Calu3 (cell line): ENCODE measurements around the gene SLC24A3. TPM values are rescaled to one million over a fixed set of nuclear protein-coding genes. Genes with fewer than 3 reads are reported as not detected.

ENCODE experiments used
- BruUV-seq: library from RNA; stranded (reverse); fragments of 400-500 nt; replicated peaks from 2 replicates; lab custom pipeline; 2021; lab: Mats Ljungman, UMichigan
- CTCF ChIA-PET: fragments of 300-600 bp; sonication (Branson Sonifier 250); formaldehyde crosslinking; loops from one replicate; lab custom pipeline; 2022; ENCODE audit warnings: antibody characterized with exemption; lab: Charles Lee
- DNase-seq: peaks from one replicate; pipeline ENCODE4 v3.0.0; 2022
- H3K27ac Mint-ChIP-seq: one replicate; pipeline ENCODE4 v1.8.0; 2022; ENCODE audit warnings: mixed read lengths; ENCODE audit not compliant: unreplicated experiment
- H3K27me3 Mint-ChIP-seq: one replicate; pipeline ENCODE4 v1.8.0; 2022; ENCODE audit warnings: mixed read lengths; ENCODE audit not compliant: unreplicated experiment
- H3K36me3 Mint-ChIP-seq: one replicate; pipeline ENCODE4 v1.8.0; 2022; ENCODE audit warnings: mild to moderate bottlenecking, moderate library complexity, mixed read lengths; ENCODE audit not compliant: insufficient read depth, unreplicated experiment
- H3K4me1 Mint-ChIP-seq: one replicate; pipeline ENCODE4 v1.8.0; 2022; ENCODE audit warnings: mild to moderate bottlenecking, low read depth, mixed read lengths; ENCODE audit not compliant: unreplicated experiment
- H3K4me3 Mint-ChIP-seq: one replicate; pipeline ENCODE4 v1.8.0; 2022; ENCODE audit warnings: mild to moderate bottlenecking, low read depth, moderate library complexity, mixed read lengths; ENCODE audit not compliant: unreplicated experiment
- H3K9me3 Mint-ChIP-seq: one replicate; pipeline ENCODE4 v1.8.0; 2022; ENCODE audit warnings: low read depth, mixed read lengths; ENCODE audit not compliant: unreplicated experiment
- CTCF ChIP-seq: fragments of 200-600 bp; IDR thresholded peaks from one replicate; pipeline ENCODE4 v1.8.0; 2022; ENCODE audit warnings: antibody characterized with exemption; ENCODE audit not compliant: unreplicated experiment
- intact Hi-C: fragments of 100-400 bp; cut with micrococcal nuclease; formaldehyde crosslinking; loops from one replicate; pipeline ENCODE4 v1.10.0; 2022; ENCODE audit not compliant: unreplicated experiment
- total RNA-seq: library from RNA; stranded (reverse); gene quantifications from 2 replicates; pipeline ENCODE4 v1.2.3, GENCODE V29; 2022

SLC24A3 gene
- total RNA-seq, 1 experiment from 2014 or later: not detected

- no peak for TF ChIP-seq CTCF
- Mint-ChIP-seq H3K27me3 (peaks cover 13% of the 10 kb centered on the region), H3K9me3 (peaks cover 3% of the 10 kb centered on the region), H3K4me1 (no peaks in the 10 kb centered on the region), H3K4me3 (no peak overlapping the region), H3K36me3 (no peaks in the 10 kb centered on the region), H3K27ac (no peak overlapping the region)
- CTCF ChIA-PET: no interaction called here
- DNase-seq: no peak
- no TSS peak for BruUV-seq
- intact Hi-C loops: no loop called here
These were observed 203.3 kb downstream of the SLC24A3 start for GRCh38 chr20:19415786-19416185.

GRCh38 chr20:19416627-19417026 lies 204.2 kb downstream of the SLC24A3 start:
- intact Hi-C loops: no loop called here
- peaks cover 13% of the 10 kb centered on the region for H3K27me3 Mint-ChIP-seq
- no peaks in the 10 kb centered on the region for H3K4me1 Mint-ChIP-seq

GRCh38 chr20:19419396-19419795 lies 207.0 kb downstream of the SLC24A3 start:
- Mint-ChIP-seq H3K4me3 (no peak overlapping the region), H3K36me3 (no peaks in the 10 kb centered on the region), H3K4me1 (no peaks in the 10 kb centered on the region), H3K27ac (no peak overlapping the region), H3K27me3 (no peaks in the 10 kb centered on the region), H3K9me3 (no peaks in the 10 kb centered on the region)
- no TSS peak for BruUV-seq
- no peak for TF ChIP-seq CTCF
- DNase-seq: no peak
- CTCF ChIA-PET: no interaction called here
- intact Hi-C loops: no loop called here

More at GRCh38 chr20:19416627-19417026, 204.2 kb downstream of the SLC24A3 start:
- Mint-ChIP-seq H3K9me3 (peaks cover 3% of the 10 kb centered on the region), H3K4me3 (no peak overlapping the region), H3K27ac (no peak overlapping the region), H3K36me3 (no peaks in the 10 kb centered on the region)
- BruUV-seq: no TSS peak
- DNase-seq: no peak
- TF ChIP-seq CTCF: no peak
- CTCF ChIA-PET: no interaction called here

- no peak for TF ChIP-seq CTCF
These were observed 210.9 kb downstream of the SLC24A3 start for GRCh38 chr20:19423097-19423899.

More at GRCh38 chr20:19423097-19423899, 210.9 kb downstream of the SLC24A3 start:
- DNase-seq: no peak
- CTCF ChIA-PET: no interaction called here
- no peak overlapping the region for H3K4me3 Mint-ChIP-seq
- intact Hi-C loops: no loop called here
- H3K4me1 Mint-ChIP-seq: no peaks in the 10 kb centered on the region
- H3K27ac Mint-ChIP-seq: no peak overlapping the region
- BruUV-seq: no TSS peak
- peaks cover 12% of the 10 kb centered on the region for H3K27me3 Mint-ChIP-seq
- H3K9me3 Mint-ChIP-seq: no peaks in the 10 kb centered on the region
- H3K36me3 Mint-ChIP-seq: no peaks in the 10 kb centered on the region
